Lower lobe of right lung (tissue), 2 donors: Measurements from ENCODE around the gene CIB1. TPM values are rescaled to one million over a fixed set of nuclear protein-coding genes. Genes with fewer than 3 reads are reported as not detected.

Experiments
- ATAC-seq, 2 donors: fragments of 200-7000 bp; cut with Tn5 transposase; one replicate each; pipeline ENCODE4 v1.9.1; 2020 to 2022; ENCODE audit warnings: mild to moderate bottlenecking in 2 of 2, moderate library complexity in 2 of 2
- DNase-seq: peaks from one replicate; pipeline ENCODE4 v3.0.0-alpha.2; 2020
- H3K27ac ChIP-seq: fragments of 200-600 bp; one replicate; pipeline ENCODE4 v1.8.0; 2022
- H3K27me3 ChIP-seq: fragments of 200-600 bp; one replicate; pipeline ENCODE4 v1.8.0; 2022; ENCODE audit warnings: low read depth
- H3K36me3 ChIP-seq: fragments of 200-600 bp; one replicate; pipeline ENCODE4 v1.8.0; 2022; ENCODE audit warnings: mild to moderate bottlenecking
- H3K4me1 ChIP-seq: fragments of 200-600 bp; one replicate; pipeline ENCODE4 v1.8.0; 2022
- H3K4me3 ChIP-seq: fragments of 200-600 bp; one replicate; pipeline ENCODE4 v1.8.0; 2022; ENCODE audit warnings: mild to moderate bottlenecking
- H3K9me3 ChIP-seq: fragments of 200-600 bp; one replicate; pipeline ENCODE4 v1.8.0; 2022
- CTCF ChIP-seq: fragments of 200-600 bp; IDR thresholded peaks from one replicate; pipeline ENCODE4 v1.8.0; 2022; ENCODE audit warnings: antibody characterized with exemption, mild to moderate bottlenecking
- intact Hi-C: fragments of 100-400 bp; cut with DNase I; formaldehyde crosslinking; loops from one replicate; pipeline ENCODE4 v1.11.0; 2022
- total RNA-seq: library from RNA; stranded (reverse); fragmentation: NEBNext Ultra II Directional; extraction: Animal tissue kit (Norgen Biotek cat#: 25700); gene quantifications from one replicate; pipeline ENCODE4 v1.2.1, GENCODE V29; 2021
- donor health status: DM: no; HTN: yes; CAD: no; lungs with severe emphysema.

The CIB1 gene
- total RNA-seq, 1 donor from 2014 or later, result 80.8 TPM

GRCh38 chr15:90208356-90208755 lies 25.4 kb downstream of the CIB1 start:
- no peaks in the 10 kb centered on the region for H3K9me3 ChIP-seq
- peaks cover 16% of the 10 kb centered on the region for H3K36me3 ChIP-seq
- H3K27ac ChIP-seq, result no peak overlapping the region
- DNase-seq, result no peak
- H3K27me3 ChIP-seq, result no peaks in the 10 kb centered on the region
- TF ChIP-seq CTCF, result no peak
- no peak overlapping the region for H3K4me3 ChIP-seq
- intact Hi-C loops, result no loop called here
- ATAC-seq, result no peak
- peaks cover 36% of the 10 kb centered on the region for H3K4me1 ChIP-seq

- H3K36me3 ChIP-seq, result peaks cover 16% of the 10 kb centered on the region
- H3K4me3 ChIP-seq, result no peak overlapping the region
- peaks cover 35% of the 10 kb centered on the region for H3K4me1 ChIP-seq
- TF ChIP-seq CTCF, result no peak
- no peaks in the 10 kb centered on the region for H3K27me3 ChIP-seq
- DNase-seq (no peak), ATAC-seq (no peak)
- H3K9me3 ChIP-seq, result no peaks in the 10 kb centered on the region
- H3K27ac ChIP-seq, result no peak overlapping the region
- intact Hi-C loops, result no loop called here
Observed at GRCh38 chr15:90207252-90207651, 26.5 kb downstream of the CIB1 start.

DNA sequence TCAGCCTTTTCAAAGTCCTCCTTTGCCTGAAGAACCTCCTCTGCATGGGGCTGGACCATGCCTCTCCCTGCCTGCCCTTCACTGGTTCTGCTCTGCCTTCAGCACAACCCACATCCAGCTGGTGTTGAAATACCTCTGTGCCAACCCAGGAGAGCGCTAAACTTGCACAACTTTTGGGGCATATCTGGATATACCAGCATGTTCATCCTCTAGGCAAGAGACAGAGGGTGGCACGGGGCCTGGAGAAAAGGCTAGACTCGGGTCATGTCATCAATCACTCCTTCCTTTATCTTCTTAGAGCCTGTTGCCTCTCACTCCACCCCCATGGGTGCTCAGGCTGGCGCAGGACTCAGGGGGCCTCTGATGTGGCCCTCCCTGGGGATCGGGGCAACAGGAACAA lies 27.9 kb downstream of the CIB1 start:
- DNase-seq (no peak), ATAC-seq (no peak)
- no peak overlapping the region for H3K4me3 ChIP-seq
- no peak overlapping the region for H3K27ac ChIP-seq
- no peak for TF ChIP-seq CTCF
- H3K9me3 ChIP-seq, result no peaks in the 10 kb centered on the region
- H3K4me1 ChIP-seq, result peaks cover 30% of the 10 kb centered on the region
- H3K27me3 ChIP-seq, result no peaks in the 10 kb centered on the region
- H3K36me3 ChIP-seq, result peaks cover 16% of the 10 kb centered on the region
- intact Hi-C loops, result no loop called here

GRCh38 chr15:90205050-90205848 lies 28.5 kb downstream of the CIB1 start:
- intact Hi-C loops, result no loop called here
- H3K27me3 ChIP-seq, result no peaks in the 10 kb centered on the region
- H3K27ac ChIP-seq, result no peak overlapping the region
- H3K36me3 ChIP-seq, result peaks cover 16% of the 10 kb centered on the region
- no peak for DNase-seq
- H3K4me3 ChIP-seq, result no peak overlapping the region
- no peaks in the 10 kb centered on the region for H3K9me3 ChIP-seq
- ATAC-seq, result no peak
- TF ChIP-seq CTCF, result no peak
- peaks cover 28% of the 10 kb centered on the region for H3K4me1 ChIP-seq

GRCh38 chr15:90203922-90204321 lies 29.8 kb downstream of the CIB1 start:
- H3K36me3 ChIP-seq, result peaks cover 16% of the 10 kb centered on the region
- intact Hi-C loops, result no loop called here
- DNase-seq (no peak), ATAC-seq (no peak)
- H3K27me3 ChIP-seq, result no peaks in the 10 kb centered on the region
- TF ChIP-seq CTCF, result no peak
- no peak overlapping the region for H3K4me3 ChIP-seq
- peaks cover 23% of the 10 kb centered on the region for H3K4me1 ChIP-seq
- no peaks in the 10 kb centered on the region for H3K9me3 ChIP-seq
- H3K27ac ChIP-seq, result no peak overlapping the region
